Urothelium cell line (cell line): ENCODE data around the gene ATP8B1.

ENCODE experiments used
- DNase-seq: peaks from one replicate; pipeline ENCODE4 v3.0.0; 2011; ENCODE audit warnings: low spot score, mixed read lengths
- FAIRE-seq: peaks from 2 replicates; lab custom pipeline; 2011; peaks lifted over from hg19 to GRCh38; lab: Jason Lieb, UNC

Gene ATP8B1

GRCh38 chr18:57794951-57795728, 8.0 kb downstream of the ATP8B1 start:
- FAIRE-seq (no peak), DNase-seq (no peak)

- DNase-seq (no peak), FAIRE-seq (no peak)
Observed at GRCh38 chr18:57793302-57793986, 9.7 kb downstream of the ATP8B1 start.

GRCh38 chr18:57792631-57793301, 10.3 kb downstream of the ATP8B1 start:
- no peak for FAIRE-seq

DNA sequence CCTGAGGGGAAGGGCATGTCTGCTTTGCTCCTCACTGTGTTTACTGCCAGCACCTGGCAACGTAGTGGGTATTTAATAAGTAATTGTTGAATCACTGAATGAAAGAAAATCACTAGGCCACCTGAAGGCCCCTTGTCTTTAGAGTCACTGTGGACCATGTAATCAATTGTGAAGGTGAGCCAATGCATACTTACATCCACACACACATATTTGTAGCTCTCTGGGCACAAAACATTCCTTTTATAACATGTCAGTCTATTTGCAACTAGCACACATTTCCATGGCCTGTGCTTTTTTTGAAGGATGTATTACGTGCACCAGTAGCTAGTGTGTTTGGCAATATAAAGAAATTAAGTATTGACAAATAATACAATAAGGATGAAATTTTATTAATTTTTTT, 11.2 kb downstream of the ATP8B1 start:
- FAIRE-seq (no peak), DNase-seq (no peak)

More at GRCh38 chr18:57792631-57793301, 10.3 kb downstream of the ATP8B1 start:
- DNase-seq: no peak

- FAIRE-seq: no peak
- DNase-seq: no peak
Observed at GRCh38 chr18:57791192-57791591, 11.9 kb downstream of the ATP8B1 start.

GRCh38 chr18:57790316-57790715, 12.8 kb downstream of the ATP8B1 start:
- no peak for FAIRE-seq
- DNase-seq: no peak

DNA sequence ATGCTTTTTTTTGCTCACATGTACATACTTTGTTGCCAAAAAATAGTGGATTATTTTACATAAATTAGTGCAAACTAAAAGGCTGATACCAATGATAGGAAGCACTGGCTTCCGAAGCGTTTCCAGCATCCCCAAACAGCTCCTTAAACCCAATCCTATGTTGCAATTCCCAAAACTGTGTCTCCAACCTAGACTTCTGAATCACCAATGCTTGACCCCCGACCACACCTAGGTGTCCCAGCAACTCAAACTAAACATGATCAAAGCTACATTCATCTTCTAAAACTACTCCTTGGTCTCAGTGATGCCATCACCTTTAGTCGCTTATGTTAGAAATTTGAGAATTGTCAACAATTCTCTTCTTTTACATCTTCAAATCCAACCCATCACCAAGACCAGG, 13.4 kb downstream of the ATP8B1 start:
- no peak for FAIRE-seq
- DNase-seq: no peak

DNA sequence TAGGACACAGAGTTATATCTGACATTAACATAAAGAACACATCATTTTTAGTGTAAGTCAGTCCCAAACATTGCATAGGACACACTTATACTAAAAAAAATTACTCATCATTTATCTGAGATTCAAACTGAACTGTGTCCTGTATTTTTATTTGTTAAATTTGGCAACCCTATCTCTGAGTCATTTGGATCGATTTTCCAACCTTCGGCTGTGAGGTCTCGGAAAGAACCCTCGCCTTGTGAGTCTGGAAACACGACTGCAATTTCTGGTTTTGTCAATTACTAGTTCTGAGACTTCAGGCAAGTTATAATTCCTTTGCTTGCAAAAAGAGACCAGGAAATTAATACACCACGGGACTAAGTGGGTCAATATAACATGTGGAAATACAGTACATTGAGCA, 14.0 kb downstream of the ATP8B1 start:
- DNase-seq: peak; percentile 27
- no peak for FAIRE-seq

DNA sequence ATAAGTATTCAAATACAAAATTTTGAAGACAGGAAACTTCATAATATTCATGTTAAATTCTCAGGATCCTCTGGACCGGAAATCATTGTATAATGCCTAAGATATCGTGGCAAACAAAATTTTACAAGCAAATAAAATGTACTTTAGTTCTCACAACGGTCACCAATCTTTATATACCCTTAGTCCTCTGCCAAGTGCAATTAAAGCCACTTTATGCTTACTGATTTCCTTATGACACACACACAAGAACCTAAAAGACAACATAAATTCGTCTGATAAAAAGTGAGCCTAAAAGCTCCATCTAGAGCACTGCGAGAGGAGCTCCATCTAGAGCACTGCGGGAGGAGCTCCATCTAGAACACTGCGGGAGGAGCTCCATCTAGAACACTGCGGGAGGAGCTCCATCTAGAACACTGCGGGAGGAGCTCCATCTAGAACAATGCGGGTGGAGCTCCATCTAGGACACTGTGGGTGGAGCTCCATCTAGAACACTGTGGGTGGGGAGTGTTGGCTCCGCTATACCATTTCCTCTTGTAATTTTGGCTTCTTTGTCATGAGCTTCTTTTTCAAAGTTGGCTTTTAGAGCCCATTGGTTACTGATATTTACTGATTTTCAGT, 15.9 kb downstream of the ATP8B1 start:
- no peak for DNase-seq
- FAIRE-seq: no peak

DNA sequence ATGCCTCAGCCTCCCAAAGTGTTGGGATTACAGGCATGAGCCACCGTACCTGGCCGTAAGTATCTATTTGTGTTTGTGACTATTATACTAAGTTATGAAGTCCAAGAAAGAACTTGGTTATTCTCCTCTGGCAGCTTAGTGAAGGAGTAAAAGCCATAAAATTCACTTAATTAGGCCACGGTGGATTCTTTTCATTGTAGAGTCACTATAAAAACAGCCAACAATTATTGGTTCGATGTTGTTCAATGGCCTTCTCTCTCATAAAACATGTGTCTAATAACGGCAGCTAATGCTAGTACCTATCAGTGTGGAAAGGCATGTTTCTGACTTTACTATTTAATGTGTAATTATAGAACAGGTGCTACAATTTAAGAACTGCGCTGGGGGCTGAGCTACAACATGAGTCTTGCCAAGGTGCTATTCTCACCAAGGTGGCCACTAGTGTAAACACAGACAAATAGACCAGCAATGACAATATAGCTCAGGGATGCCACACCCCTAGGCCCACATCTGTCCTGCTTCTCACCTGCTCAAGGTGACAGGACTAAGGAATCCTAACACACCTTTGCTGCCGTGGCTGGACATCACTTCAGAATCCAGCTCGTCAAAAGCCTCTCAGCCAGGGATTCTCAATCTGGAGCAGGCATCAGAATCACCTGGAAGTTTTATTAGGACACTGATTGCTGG, 17.2 kb downstream of the ATP8B1 start:
- no peak for FAIRE-seq
- no peak for DNase-seq

- FAIRE-seq: no peak
- DNase-seq: no peak
Observed at GRCh38 chr18:57784801-57785114, 18.4 kb downstream of the ATP8B1 start.

DNA sequence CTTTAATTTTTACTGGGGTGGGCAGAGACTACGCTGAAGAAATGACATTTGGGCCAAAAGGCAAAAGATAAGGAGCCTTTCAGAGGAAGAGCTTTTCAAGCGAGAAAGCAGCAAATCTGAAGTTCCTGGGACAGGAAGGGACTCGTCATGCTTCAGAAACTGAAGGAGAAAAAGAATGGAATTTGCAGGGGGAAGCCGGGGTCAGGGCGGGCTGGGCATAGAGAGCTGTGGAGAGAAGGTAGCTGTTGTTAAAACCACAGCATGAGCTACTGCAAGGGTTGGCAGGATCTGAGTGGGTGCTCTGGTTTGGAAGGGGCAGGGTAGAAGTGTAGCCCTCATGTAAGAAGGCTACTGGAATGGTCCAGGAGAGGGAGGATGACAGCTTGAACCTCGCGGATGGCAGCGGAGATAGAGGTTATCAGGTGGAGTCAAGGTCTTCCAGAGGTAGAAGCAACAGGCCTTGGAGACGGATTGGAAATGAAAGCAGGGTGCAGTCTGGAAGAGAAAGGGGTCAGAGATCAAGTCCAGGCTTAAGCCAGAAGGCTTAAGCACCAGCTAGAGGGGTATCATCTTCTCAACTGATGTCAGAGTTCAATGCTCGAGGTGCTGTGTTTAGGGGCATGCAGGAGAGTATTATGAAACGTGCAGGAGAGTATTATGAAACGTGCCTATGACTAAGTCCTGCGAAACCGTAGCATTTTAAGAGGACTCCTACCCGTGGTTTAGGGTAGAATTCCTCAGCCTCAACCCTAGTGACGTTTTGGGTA, 18.9 kb downstream of the ATP8B1 start:
- FAIRE-seq: no peak
- DNase-seq: peak; percentile 42

- FAIRE-seq: no peak
Observed at GRCh38 chr18:57782049-57782448, 21.1 kb downstream of the ATP8B1 start.

GRCh38 chr18:57780706-57781347, 22.3 kb downstream of the ATP8B1 start:
- no peak for DNase-seq
- no peak for FAIRE-seq

More at GRCh38 chr18:57782049-57782448, 21.1 kb downstream of the ATP8B1 start:
- DNase-seq: no peak

DNA sequence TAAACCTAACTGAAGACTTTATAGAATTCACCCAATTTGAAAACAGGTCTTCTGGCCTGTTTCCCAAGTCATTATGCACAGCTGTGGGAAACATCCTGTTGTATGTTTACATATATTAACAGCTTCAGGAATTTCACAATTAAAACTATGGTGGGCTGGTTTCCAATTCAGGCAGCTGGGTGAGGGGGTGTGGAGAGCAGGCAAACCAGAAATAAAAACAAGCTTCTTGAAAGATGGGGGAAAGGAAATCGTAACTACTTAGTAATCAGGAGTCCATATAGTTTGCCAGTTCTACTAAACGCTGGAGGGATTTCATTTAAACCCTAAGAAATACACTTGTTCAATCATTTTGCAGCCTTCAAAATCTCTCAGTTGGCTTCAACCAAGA, 22.8 kb downstream of the ATP8B1 start:
- DNase-seq: no peak
- no peak for FAIRE-seq

GRCh38 chr18:57776767-57777166, 26.3 kb downstream of the ATP8B1 start:
- no peak for DNase-seq
- no peak for FAIRE-seq

DNA sequence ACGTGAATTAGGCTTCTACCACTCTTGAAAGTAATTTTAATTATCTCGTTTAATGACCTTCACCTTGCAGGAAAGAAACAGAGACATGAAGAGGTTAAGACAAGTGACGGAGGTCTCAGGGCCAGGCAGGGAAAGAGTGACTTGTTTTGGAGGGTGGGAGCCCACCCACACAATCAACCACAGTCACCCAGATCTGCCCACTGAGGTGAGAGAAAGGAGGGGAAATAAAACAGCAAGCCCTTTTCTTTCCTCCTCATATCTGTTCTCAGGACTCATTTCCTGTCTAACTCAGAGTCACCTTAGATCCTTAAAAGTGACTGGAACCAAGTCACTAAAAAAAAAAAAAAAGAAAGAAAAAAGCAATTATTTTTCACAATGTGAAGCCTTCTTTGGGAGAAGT, 26.8 kb downstream of the ATP8B1 start:
- FAIRE-seq (no peak), DNase-seq (no peak)

GRCh38 chr18:57775937-57776336, 27.2 kb downstream of the ATP8B1 start:
- FAIRE-seq (no peak), DNase-seq (no peak)

GRCh38 chr18:57772387-57772799, 30.7 kb downstream of the ATP8B1 start:
- no peak for FAIRE-seq

GRCh38 chr18:57771626-57772025, 31.5 kb downstream of the ATP8B1 start:
- FAIRE-seq (no peak), DNase-seq (no peak)

More at GRCh38 chr18:57772387-57772799, 30.7 kb downstream of the ATP8B1 start:
- no peak for DNase-seq
